ENCODE results near the gene CCL11.

CCL11 gene

GRCh38 chr17:34257299-34257985 lies 28.1 kb upstream of the CCL11 start:
- DNase-seq (ENCODE audit: low spot score), result no peak

GRCh38 chr17:34257986-34258326 lies 27.6 kb upstream of the CCL11 start:
- DNase-seq (ENCODE audit: low spot score), result no peak

- DNase-seq (ENCODE audit: low spot score), result no peak
Measured at GRCh38 chr17:34259146-34259545, 26.4 kb upstream of the CCL11 start.

GRCh38 chr17:34260861-34261260 lies 24.7 kb upstream of the CCL11 start:
- no peak for DNase-seq (ENCODE audit: low spot score)

GRCh38 chr17:34261568-34262337 lies 23.8 kb upstream of the CCL11 start:
- no peak for DNase-seq (ENCODE audit: low spot score)

GRCh38 chr17:34265711-34266110 lies 19.8 kb upstream of the CCL11 start:
- no peak for DNase-seq (ENCODE audit: low spot score)

GRCh38 chr17:34269969-34270368 lies 15.6 kb upstream of the CCL11 start, which contains the start of gene CCL7:
Gene CCL7 (plus strand): TSS chr17:34270221. CDS start chr17:34270291, 70 bp downstream.
- no peak for DNase-seq (ENCODE audit: low spot score)

- DNase-seq (ENCODE audit: low spot score), result no peak
Measured at GRCh38 chr17:34275881-34276280, 9.7 kb upstream of the CCL11 start.

GRCh38 chr17:34276826-34277225 lies 8.7 kb upstream of the CCL11 start:
- DNase-seq (ENCODE audit: low spot score), result no peak

GRCh38 chr17:34283571-34283970 lies 2.0 kb upstream of the CCL11 start:
- DNase-seq (ENCODE audit: low spot score), result no peak

- no peak for DNase-seq (ENCODE audit: low spot score)
Measured at GRCh38 chr17:34287875-34288274, 2.3 kb downstream of the CCL11 start.

GRCh38 chr17:34290586-34290985 lies 5.0 kb downstream of the CCL11 start:
- DNase-seq (ENCODE audit: low spot score), result no peak

GRCh38 chr17:34291721-34292348 lies 6.3 kb downstream of the CCL11 start:
- DNase-seq (ENCODE audit: low spot score), result no peak

- DNase-seq (ENCODE audit: low spot score), result no peak
Measured at GRCh38 chr17:34299027-34299426, 13.5 kb downstream of the CCL11 start.

GRCh38 chr17:34299956-34300577 lies 14.5 kb downstream of the CCL11 start:
- no peak for DNase-seq (ENCODE audit: low spot score)

GRCh38 chr17:34300652-34301370 lies 15.3 kb downstream of the CCL11 start:
- DNase-seq (ENCODE audit: low spot score), result no peak

GRCh38 chr17:34301986-34302385 lies 16.4 kb downstream of the CCL11 start:
- DNase-seq (ENCODE audit: low spot score), result no peak

GRCh38 chr17:34302636-34303035 lies 17.1 kb downstream of the CCL11 start:
- DNase-seq (ENCODE audit: low spot score), result no peak

GRCh38 chr17:34303606-34304005 lies 18.1 kb downstream of the CCL11 start:
- no peak for DNase-seq (ENCODE audit: low spot score)

GRCh38 chr17:34305061-34305460 lies 19.5 kb downstream of the CCL11 start:
- no peak for DNase-seq (ENCODE audit: low spot score)

- DNase-seq (ENCODE audit: low spot score), result no peak
Measured at GRCh38 chr17:34305606-34306005, 20.1 kb downstream of the CCL11 start.

GRCh38 chr17:34306466-34306865 lies 20.9 kb downstream of the CCL11 start:
- DNase-seq (ENCODE audit: low spot score), result no peak
